Lower leg skin (tissue), 3 donors: ENCODE results near the gene ELF5.

ENCODE experiments used
- POLR2A ChIP-seq, 2 donors: fragments of 450-650 bp; IDR thresholded peaks; one replicate each; pipeline ENCODE4 v1.6.1; 2016 to 2017; ENCODE audit warnings: antibody characterized with exemption in 2 of 2, mild to moderate bottlenecking in 1 of 2, moderate library complexity in 1 of 2
- TF ChIP-seq, protein P1 (sequence below), 3 donors: fragments of 450-650 bp; IDR thresholded peaks; one replicate each; pipeline ENCODE4 v1.5.1; 2016; ENCODE audit warnings: antibody characterized with exemption in 3 of 3, mild to moderate bottlenecking in 3 of 3, moderate library complexity in 2 of 3

DNA sequence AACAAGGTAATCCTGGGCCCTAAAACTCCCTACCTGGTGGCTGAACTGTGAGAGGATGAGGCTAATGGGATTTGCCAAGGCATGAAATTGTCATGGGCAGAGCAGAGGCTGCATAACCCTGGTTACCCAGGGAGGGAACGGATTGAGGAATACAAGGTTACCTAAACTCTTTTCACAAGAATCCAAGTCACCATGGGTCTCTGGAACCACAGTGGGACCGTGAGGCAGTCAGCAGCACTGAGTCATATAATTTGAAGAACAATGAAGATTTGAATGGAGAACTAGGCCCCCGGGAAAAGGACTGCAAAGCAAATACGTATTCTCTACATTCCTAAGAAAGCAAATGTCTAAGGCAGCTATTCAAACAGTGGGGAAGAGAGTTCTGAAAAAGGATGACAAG is 55.1 kb downstream of the ELF5 start:
- TF ChIP-seq, protein P1, sequence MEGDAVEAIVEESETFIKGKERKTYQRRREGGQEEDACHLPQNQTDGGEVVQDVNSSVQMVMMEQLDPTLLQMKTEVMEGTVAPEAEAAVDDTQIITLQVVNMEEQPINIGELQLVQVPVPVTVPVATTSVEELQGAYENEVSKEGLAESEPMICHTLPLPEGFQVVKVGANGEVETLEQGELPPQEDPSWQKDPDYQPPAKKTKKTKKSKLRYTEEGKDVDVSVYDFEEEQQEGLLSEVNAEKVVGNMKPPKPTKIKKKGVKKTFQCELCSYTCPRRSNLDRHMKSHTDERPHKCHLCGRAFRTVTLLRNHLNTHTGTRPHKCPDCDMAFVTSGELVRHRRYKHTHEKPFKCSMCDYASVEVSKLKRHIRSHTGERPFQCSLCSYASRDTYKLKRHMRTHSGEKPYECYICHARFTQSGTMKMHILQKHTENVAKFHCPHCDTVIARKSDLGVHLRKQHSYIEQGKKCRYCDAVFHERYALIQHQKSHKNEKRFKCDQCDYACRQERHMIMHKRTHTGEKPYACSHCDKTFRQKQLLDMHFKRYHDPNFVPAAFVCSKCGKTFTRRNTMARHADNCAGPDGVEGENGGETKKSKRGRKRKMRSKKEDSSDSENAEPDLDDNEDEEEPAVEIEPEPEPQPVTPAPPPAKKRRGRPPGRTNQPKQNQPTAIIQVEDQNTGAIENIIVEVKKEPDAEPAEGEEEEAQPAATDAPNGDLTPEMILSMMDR (IDR thresholded peaks at IDR 0.05) = no peak
- TF ChIP-seq POLR2A (IDR thresholded peaks at IDR 0.05) = no peak
